ENCODE measurements around the gene TRIM17. TPM values are rescaled to one million over a fixed set of nuclear protein-coding genes. Genes with fewer than 3 reads are reported as not detected.
A peak's percentile ranks its signal among the peaks of the same experiment; 100 is the strongest.

TRIM17 gene
- total RNA-seq, 1 experiment from 2014 or later = 55.5 TPM

DNA sequence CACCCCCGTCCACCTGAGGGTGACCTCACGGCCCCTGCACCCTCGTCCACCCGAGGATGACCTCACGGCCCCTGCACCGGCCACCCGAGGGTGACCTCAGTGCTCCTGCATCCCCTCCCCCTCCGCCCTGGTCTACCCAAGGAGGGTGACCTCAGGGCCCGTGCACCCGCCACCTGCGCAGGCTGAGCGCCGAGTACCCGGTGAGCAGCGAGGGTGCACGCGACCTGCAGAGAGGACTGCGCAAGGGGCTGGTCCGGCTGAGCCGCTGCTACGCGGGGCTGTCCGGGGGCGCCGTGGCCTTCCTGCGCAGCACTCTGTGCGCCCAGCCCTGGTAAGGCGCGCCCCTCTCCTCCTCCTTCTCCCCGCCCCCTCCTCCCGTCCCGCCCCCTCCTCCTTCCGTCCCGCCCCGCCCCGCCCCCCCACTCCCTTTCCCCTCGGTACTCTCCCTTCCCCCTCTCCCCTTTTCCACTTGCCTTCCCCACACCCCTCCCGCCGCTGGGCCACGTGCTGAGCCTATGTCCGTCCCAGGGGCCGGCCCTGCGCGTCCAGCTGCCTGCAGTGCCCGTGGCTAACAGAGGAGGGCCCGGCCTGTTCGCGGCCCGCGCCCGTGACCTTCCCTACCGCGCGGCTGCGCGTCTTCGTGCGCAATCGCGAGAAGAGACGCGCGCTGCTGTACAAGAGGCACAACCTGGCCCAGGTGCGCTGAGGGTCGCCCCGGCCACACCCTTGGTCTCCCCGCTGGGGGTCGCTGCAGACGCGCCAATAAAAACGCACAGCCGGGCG is 38.4 kb downstream of the TRIM17 start:
- no peak for TF ChIP-seq EZH2 (IDR thresholded peaks at IDR 0.05; ENCODE audit: low read depth)
- TF ChIP-seq, protein P1, sequence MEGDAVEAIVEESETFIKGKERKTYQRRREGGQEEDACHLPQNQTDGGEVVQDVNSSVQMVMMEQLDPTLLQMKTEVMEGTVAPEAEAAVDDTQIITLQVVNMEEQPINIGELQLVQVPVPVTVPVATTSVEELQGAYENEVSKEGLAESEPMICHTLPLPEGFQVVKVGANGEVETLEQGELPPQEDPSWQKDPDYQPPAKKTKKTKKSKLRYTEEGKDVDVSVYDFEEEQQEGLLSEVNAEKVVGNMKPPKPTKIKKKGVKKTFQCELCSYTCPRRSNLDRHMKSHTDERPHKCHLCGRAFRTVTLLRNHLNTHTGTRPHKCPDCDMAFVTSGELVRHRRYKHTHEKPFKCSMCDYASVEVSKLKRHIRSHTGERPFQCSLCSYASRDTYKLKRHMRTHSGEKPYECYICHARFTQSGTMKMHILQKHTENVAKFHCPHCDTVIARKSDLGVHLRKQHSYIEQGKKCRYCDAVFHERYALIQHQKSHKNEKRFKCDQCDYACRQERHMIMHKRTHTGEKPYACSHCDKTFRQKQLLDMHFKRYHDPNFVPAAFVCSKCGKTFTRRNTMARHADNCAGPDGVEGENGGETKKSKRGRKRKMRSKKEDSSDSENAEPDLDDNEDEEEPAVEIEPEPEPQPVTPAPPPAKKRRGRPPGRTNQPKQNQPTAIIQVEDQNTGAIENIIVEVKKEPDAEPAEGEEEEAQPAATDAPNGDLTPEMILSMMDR (conservative IDR thresholded peaks at IDR 0.05) = peak; percentile 82
- POLR2A ChIA-PET (ENCODE audit: unreplicated experiment) = interaction anchor here (0.5 kb wide), 1 partner anchor 74 kb away, joined by 3 read pairs; no protein-coding TSS in a partner anchor
- intact Hi-C loops (cut with micrococcal nuclease; ENCODE audit: unreplicated experiment) = loop anchor here (1.0 to 10.0 kb wide), 7 partner anchors 29 to 613 kb away; partner anchors contain the start of gene TRIM11
- H3K4me2 ChIP-seq = peak overlapping the region; percentile 83
- H3K9me3 ChIP-seq (ENCODE audit: insufficient read depth, low read depth) = no peaks in the 10 kb centered on the region
- no TSS peak for BruUV-seq (replicated peaks)
- peaks cover 15% of the 10 kb centered on the region for H3K4me1 ChIP-seq (replicated peaks; ENCODE audit: insufficient read depth)
- CTCF ChIA-PET = interaction anchor here (0.6 kb wide), 1 partner anchor 1565 kb away, joined by 3 read pairs; no protein-coding TSS in a partner anchor
- peak overlapping the region; percentile 97 for H2AFZ ChIP-seq
- H3K4me3 ChIP-seq = peak overlapping the region; percentile 67
- H4K20me1 ChIP-seq (ENCODE audit: insufficient read depth) = no peaks in the 10 kb centered on the region
- no peaks in the 10 kb centered on the region for H3K27me3 ChIP-seq (ENCODE audit: insufficient read depth, low read depth)
- H3F3A ChIP-seq (ENCODE audit: insufficient read depth, low read depth) = peaks cover 14% of the 10 kb centered on the region; the same call in 1 of the 2 replicates
- DNase-seq = peak; percentile 78 to 95
- H3K9me2 ChIP-seq (ENCODE audit: insufficient read depth) = no peaks in the 10 kb centered on the region
- H3K27ac ChIP-seq = no peak overlapping the region
- H3K79me2 ChIP-seq (ENCODE audit: low read depth) = no peaks in the 10 kb centered on the region
- H3K36me3 ChIP-seq (ENCODE audit: low read depth) = no peaks in the 10 kb centered on the region

DNA sequence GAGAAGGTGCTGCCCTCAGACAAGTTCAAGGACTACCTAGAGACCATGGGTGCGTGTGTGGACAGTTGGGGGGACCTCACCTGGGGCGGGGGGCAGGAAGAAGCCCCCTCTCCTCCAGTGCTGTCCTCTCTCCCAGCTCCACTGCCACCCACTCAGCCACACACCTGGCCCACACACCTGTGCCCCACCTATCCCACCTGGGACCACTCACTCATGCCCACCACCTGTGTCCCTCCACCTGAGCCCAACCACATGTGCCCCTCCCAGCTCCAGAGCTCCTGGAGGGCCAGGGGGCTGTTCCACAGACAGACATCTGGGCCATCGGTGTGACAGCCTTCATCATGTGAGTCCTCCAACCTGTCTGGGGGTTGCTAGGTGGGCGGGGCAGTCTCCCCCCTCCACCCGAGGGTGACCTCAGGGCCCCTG is 39.0 kb downstream of the TRIM17 start:
- H3F3A ChIP-seq (ENCODE audit: insufficient read depth, low read depth) = peaks cover 14% of the 10 kb centered on the region; the same call in 1 of the 2 replicates
- BruUV-seq (replicated peaks) = no TSS peak
- no peaks in the 10 kb centered on the region for H3K27me3 ChIP-seq (ENCODE audit: insufficient read depth, low read depth)
- peaks cover 15% of the 10 kb centered on the region for H3K4me1 ChIP-seq (replicated peaks; ENCODE audit: insufficient read depth)
- peak overlapping the region; percentile 83 for H3K4me2 ChIP-seq
- ChIA-PET POLR2A (ENCODE audit: unreplicated experiment) (no interaction called here), CTCF (no interaction called here)
- no peaks in the 10 kb centered on the region for H3K36me3 ChIP-seq (ENCODE audit: low read depth)
- no peak overlapping the region for H3K27ac ChIP-seq
- H3K9me2 ChIP-seq (ENCODE audit: insufficient read depth) = no peaks in the 10 kb centered on the region
- no peaks in the 10 kb centered on the region for H4K20me1 ChIP-seq (ENCODE audit: insufficient read depth)
- no peak for DNase-seq
- intact Hi-C loops (cut with micrococcal nuclease; ENCODE audit: unreplicated experiment) = loop anchor here (1.0 to 10.0 kb wide), 7 partner anchors 29 to 613 kb away; partner anchors contain the start of gene TRIM11
- TF ChIP-seq, protein P1 (conservative IDR thresholded peaks at IDR 0.05) = no peak
- TF ChIP-seq EZH2 (IDR thresholded peaks at IDR 0.05; ENCODE audit: low read depth) = no peak
- no peaks in the 10 kb centered on the region for H3K9me3 ChIP-seq (ENCODE audit: insufficient read depth, low read depth)
- H2AFZ ChIP-seq = no peak overlapping the region
- H3K4me3 ChIP-seq = peak overlapping the region; percentile 67
- H3K79me2 ChIP-seq (ENCODE audit: low read depth) = no peaks in the 10 kb centered on the region

DNA sequence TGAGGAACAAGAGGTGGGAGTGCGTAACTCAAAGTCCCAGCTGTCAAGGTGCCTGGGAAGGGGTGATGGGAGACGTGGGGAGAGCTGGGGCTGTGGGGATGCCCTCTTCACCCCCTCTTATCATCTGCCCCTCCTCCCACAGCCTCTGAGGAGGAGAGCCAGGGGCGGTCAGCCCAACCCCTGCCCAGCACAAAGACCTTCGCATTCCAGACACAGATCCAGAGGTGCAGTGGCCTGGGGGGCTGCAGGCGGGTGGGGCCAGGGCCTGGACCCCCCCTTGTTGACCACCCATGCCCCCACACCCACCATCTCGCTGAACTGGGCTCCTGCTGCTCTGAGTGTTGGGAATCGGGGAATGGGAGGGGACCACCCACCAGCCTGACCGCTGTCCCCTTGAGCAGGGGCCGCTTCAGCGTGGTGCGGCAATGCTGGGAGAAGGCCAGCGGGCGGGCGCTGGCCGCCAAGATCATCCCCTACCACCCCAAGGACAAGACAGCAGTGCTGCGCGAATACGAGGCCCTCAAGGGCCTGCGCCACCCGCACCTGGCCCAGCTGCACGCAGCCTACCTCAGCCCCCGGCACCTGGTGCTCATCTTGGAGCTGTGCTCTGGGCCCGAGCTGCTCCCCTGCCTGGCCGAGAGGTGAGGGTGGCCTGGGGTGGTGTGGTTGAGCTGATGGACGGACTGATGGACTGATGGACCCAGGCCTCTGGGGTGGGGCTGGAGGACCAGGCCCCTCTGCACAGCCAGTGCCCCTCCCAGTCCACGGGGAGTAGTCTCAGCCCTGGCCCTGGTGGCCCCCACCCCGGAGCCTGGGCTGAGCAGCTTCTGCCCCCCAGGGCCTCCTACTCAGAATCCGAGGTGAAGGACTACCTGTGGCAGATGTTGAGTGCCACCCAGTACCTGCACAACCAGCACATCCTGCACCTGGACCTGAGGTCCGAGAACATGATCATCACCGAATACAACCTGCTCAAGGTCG is 39.7 kb downstream of the TRIM17 start:
- intact Hi-C loops (cut with micrococcal nuclease; ENCODE audit: unreplicated experiment) = loop anchor here (5.0 to 10.0 kb wide), 4 partner anchors 165 to 612 kb away; no protein-coding TSS in a partner anchor
- no peaks in the 10 kb centered on the region for H3K9me3 ChIP-seq (ENCODE audit: insufficient read depth, low read depth)
- peaks cover 15% of the 10 kb centered on the region for H3K4me1 ChIP-seq (replicated peaks; ENCODE audit: insufficient read depth)
- H3K4me3 ChIP-seq = peak overlapping the region; percentile 67; the same call in 1 of the 2 replicates
- no peak for TF ChIP-seq EZH2 (IDR thresholded peaks at IDR 0.05; ENCODE audit: low read depth)
- TF ChIP-seq, protein P1 (conservative IDR thresholded peaks at IDR 0.05) = no peak
- BruUV-seq (replicated peaks) = TSS peak; percentile 32
- POLR2A ChIA-PET (ENCODE audit: unreplicated experiment) = no interaction called here
- H3K9me2 ChIP-seq (ENCODE audit: insufficient read depth) = no peaks in the 10 kb centered on the region
- no peak for DNase-seq
- peaks cover 14% of the 10 kb centered on the region; the same call in 1 of the 2 replicates for H3F3A ChIP-seq (ENCODE audit: insufficient read depth, low read depth)
- peak overlapping the region; percentile 83 for H3K4me2 ChIP-seq
- H3K79me2 ChIP-seq (ENCODE audit: low read depth) = no peaks in the 10 kb centered on the region
- CTCF ChIA-PET = no interaction called here
- no peak overlapping the region for H2AFZ ChIP-seq
- H3K27ac ChIP-seq = no peak overlapping the region
- H4K20me1 ChIP-seq (ENCODE audit: insufficient read depth) = no peaks in the 10 kb centered on the region
- no peaks in the 10 kb centered on the region for H3K27me3 ChIP-seq (ENCODE audit: insufficient read depth, low read depth)
- no peaks in the 10 kb centered on the region for H3K36me3 ChIP-seq (ENCODE audit: low read depth)
